ENCODE data around the gene PCMTD2. TPM values are rescaled to one million over a fixed set of nuclear protein-coding genes. Genes with fewer than 3 reads are reported as not detected.

PCMTD2 gene
- polyA plus RNA-seq, 1 of the 3 experiments (the other 2 are of a cell fraction) = 50.7 TPM

GRCh38 chr20:64277571-64278316 lies 22.2 kb downstream of the PCMTD2 start:
- Histone ChIP-seq H2AFZ (ENCODE audit: low read depth) (no peak overlapping the region), H4K20me1 (ENCODE audit: insufficient read depth) (no peaks in the 10 kb centered on the region), H3K79me2 (ENCODE audit: insufficient read depth) (no peaks in the 10 kb centered on the region), H3K4me1 (ENCODE audit: control insufficient read depth in 1 of 2, insufficient read depth in 2 of 2, low read depth in 1 of 2, low read length in 1 of 2) (no peaks in the 10 kb centered on the region), H3K9me3 (no peaks in the 10 kb centered on the region), H3K27me3 (ENCODE audit: insufficient read depth) (no peaks in the 10 kb centered on the region), H3K9me2 (no peaks in the 10 kb centered on the region), H3K36me3 (replicated peaks in 1 of 2; ENCODE audit: control insufficient read depth in 1 of 2, insufficient read depth in 2 of 2, low read length in 1 of 2) (peaks cover 13 to 24% of the 10 kb centered on the region in 2 experiments), H3K9ac (no peak overlapping the region), H3F3A (replicated peaks; ENCODE audit: insufficient read depth) (peaks cover 9% of the 10 kb centered on the region), H3K27ac (ENCODE audit: low read depth in 2 of 2, low read length in 1 of 2) (no peak overlapping the region), H3K4me3 (ENCODE audit: low read depth in 2 of 2, low read length in 1 of 2) (no peak overlapping the region), H3K4me2 (no peak overlapping the region)
- POLR2A ChIA-PET = no interaction called here
- CTCF ChIA-PET = no interaction called here
- TF ChIP-seq FOXM1 (IDR thresholded peaks at IDR 0.05; ENCODE audit: low read depth) = no peak
- no peak for TF ChIP-seq ELF1 (IDR thresholded peaks at IDR 0.05)
- no peak for TF ChIP-seq YY1 (IDR thresholded peaks at IDR 0.05; ENCODE audit: low read depth)
- no peak for TF ChIP-seq SIN3A (IDR thresholded peaks at IDR 0.05; ENCODE audit: borderline replicate concordance, low read depth, low read length)
- TF ChIP-seq NFIC (IDR thresholded peaks at IDR 0.05; ENCODE audit: borderline replicate concordance) = no peak
- TF ChIP-seq TEAD4 (IDR thresholded peaks at IDR 0.05; ENCODE audit: borderline replicate concordance, insufficient read depth) = no peak
- TF ChIP-seq REST (IDR thresholded peaks at IDR 0.05; ENCODE audit: low read depth, low read length) = no peak
- TF ChIP-seq IRF3 (IDR thresholded peaks at IDR 0.05; ENCODE audit: low read depth, low read length) = no peak
- TF ChIP-seq SMC3 (IDR thresholded peaks at IDR 0.05; ENCODE audit: low read depth, low read length) = no peak
- no peak for TF ChIP-seq USF1 (IDR thresholded peaks at IDR 0.05; ENCODE audit: borderline replicate concordance, low read depth)
- TF ChIP-seq ZBTB33 (IDR thresholded peaks at IDR 0.05; ENCODE audit: borderline replicate concordance, low read depth) = no peak
- TF ChIP-seq USF2 (IDR thresholded peaks at IDR 0.05; ENCODE audit: borderline replicate concordance, low read depth, low read length) = no peak
- no peak for TF ChIP-seq RFX5 (IDR thresholded peaks at IDR 0.05; ENCODE audit: low read length)
- no peak for TF ChIP-seq RCOR1 (IDR thresholded peaks at IDR 0.05; ENCODE audit: low read length)
- no peak for TF ChIP-seq MAX (IDR thresholded peaks at IDR 0.05; ENCODE audit: low read depth)
- TF ChIP-seq JUND (IDR thresholded peaks at IDR 0.05) = no peak
- TF ChIP-seq GATA2 (CRISPR knock-in tag; IDR thresholded peaks at IDR 0.05) = no peak
- TF ChIP-seq GABPA (IDR thresholded peaks at IDR 0.05; ENCODE audit: low read depth) = no peak
- DNase-seq = no peak
- 78% methylated on average over 8 of the region's 10 CpGs for WGBS (ENCODE audit: low lambda C conversion rate)
